ENCODE measurements around the gene PLXNA4.

- no peak for TF ChIP-seq TAF1 (IDR thresholded peaks at IDR 0.05; ENCODE audit: borderline replicate concordance, low read depth, low read length)
- no peak for TF ChIP-seq POLR2A (IDR thresholded peaks at IDR 0.05; ENCODE audit: low read depth, low read length)
These were observed 3.7 kb downstream of the PLXNA4 start for GRCh38 chr7:132572526-132572925.

Measured in GM12892 (cell line).